Measurements from ENCODE around the gene DNAJC24. TPM values are rescaled to one million over a fixed set of nuclear protein-coding genes. Genes with fewer than 3 reads are reported as not detected.

DNAJC24 gene
- total RNA-seq, 1 donor from 2014 or later = 22.5 TPM

DNA sequence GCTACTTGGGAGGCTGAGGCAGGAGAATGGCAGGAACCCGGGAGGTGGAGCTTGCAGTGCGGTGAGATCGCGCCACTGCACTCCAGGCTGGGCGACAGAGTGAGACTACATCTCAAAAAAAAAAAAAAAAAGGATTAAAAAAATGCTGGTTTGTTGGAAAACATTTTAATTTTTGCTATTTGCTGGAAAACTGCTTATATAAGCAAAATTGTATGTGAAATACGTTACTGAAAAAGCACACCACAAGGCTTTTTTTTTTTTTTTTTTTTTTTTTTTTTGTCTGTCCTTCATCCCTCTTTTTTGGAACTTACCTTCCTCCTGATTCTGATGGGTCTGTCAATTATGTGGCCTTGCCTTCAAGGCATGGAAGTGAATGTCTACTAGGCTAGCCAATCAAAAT is 41.0 kb upstream of the DNAJC24 start:
- Histone ChIP-seq H3K27ac (no peak overlapping the region), H3K9me3 (no peaks in the 10 kb centered on the region), H3K4me1 (no peaks in the 10 kb centered on the region), H3K27me3 (no peaks in the 10 kb centered on the region), H3K36me3 (no peaks in the 10 kb centered on the region), H3K4me3 (no peak overlapping the region)
- intact Hi-C loops (cut with DNase I) = no loop called here
- TF ChIP-seq, protein P1, sequence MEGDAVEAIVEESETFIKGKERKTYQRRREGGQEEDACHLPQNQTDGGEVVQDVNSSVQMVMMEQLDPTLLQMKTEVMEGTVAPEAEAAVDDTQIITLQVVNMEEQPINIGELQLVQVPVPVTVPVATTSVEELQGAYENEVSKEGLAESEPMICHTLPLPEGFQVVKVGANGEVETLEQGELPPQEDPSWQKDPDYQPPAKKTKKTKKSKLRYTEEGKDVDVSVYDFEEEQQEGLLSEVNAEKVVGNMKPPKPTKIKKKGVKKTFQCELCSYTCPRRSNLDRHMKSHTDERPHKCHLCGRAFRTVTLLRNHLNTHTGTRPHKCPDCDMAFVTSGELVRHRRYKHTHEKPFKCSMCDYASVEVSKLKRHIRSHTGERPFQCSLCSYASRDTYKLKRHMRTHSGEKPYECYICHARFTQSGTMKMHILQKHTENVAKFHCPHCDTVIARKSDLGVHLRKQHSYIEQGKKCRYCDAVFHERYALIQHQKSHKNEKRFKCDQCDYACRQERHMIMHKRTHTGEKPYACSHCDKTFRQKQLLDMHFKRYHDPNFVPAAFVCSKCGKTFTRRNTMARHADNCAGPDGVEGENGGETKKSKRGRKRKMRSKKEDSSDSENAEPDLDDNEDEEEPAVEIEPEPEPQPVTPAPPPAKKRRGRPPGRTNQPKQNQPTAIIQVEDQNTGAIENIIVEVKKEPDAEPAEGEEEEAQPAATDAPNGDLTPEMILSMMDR (IDR thresholded peaks at IDR 0.05) = no peak
- DNase-seq (ENCODE audit: low spot score in 2 of 2) = no peak

DNA sequence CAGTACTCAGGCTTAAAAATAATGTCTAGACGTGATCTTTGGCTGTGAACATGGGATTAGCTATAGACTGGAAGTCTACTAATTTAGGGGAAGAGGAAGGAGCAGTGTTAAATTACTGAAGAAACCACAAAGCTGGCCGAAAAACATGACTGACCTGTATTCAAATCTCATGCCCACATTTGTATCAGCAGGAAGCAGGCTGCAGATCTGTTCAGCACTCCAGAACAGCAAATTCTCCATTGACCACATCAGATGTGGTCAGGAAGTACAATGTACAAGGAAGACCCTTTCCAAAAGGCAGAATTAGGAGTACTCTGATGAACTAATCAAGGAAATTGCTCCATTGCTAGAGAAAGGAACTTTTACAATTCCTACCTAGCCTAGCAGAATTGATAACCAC is 31.9 kb upstream of the DNAJC24 start:
- Histone ChIP-seq H3K4me1 (no peaks in the 10 kb centered on the region), H3K36me3 (no peaks in the 10 kb centered on the region), H3K27ac (no peak overlapping the region), H3K4me3 (no peak overlapping the region), H3K27me3 (no peaks in the 10 kb centered on the region), H3K9me3 (peaks cover 0 to 4% of the 10 kb centered on the region in 2 donors)
- TF ChIP-seq, protein P1 (IDR thresholded peaks at IDR 0.05) = no peak
- no peak for DNase-seq (ENCODE audit: low spot score in 2 of 2)
- intact Hi-C loops (cut with DNase I) = no loop called here

DNA sequence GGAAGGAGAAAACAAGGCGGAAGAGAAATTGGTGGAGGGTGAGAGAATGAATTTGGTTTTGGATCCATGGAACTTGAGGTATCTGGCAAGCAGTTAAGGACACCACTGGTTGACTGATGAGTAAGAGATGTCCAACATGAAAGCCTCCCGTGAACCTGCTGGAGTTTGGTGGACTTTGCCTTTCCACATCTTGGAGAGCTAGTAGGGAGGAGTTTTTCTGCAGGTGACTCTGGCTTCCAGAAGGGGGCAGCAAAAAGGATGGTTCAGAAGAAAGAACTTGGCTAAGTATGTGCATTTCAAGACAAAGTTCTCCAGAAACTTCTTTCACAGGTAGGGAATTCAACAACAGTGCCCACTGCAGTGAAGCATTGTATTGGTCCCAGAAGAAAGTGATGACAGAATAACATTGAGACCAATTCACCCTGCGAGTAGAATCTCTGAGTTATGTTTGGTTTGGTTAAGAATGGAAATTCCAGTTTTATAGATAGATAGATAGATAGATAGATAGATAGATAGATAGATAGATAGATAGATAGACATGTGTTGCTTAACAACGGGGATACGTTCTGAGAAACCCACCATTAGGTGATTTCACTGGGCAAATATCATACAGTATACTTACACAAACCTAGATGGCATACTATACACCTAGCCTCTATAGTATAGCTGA is 28.6 kb upstream of the DNAJC24 start:
- no peak for DNase-seq (ENCODE audit: low spot score in 2 of 2)
- Histone ChIP-seq H3K27me3 (no peaks in the 10 kb centered on the region), H3K9me3 (no peaks in the 10 kb centered on the region), H3K27ac (no peak overlapping the region), H3K36me3 (no peaks in the 10 kb centered on the region), H3K4me3 (no peak overlapping the region), H3K4me1 (no peaks in the 10 kb centered on the region)
- intact Hi-C loops (cut with DNase I) = no loop called here
- TF ChIP-seq, protein P1 (IDR thresholded peaks at IDR 0.05) = peak in 1 of 3 experiments; percentile 12

DNA sequence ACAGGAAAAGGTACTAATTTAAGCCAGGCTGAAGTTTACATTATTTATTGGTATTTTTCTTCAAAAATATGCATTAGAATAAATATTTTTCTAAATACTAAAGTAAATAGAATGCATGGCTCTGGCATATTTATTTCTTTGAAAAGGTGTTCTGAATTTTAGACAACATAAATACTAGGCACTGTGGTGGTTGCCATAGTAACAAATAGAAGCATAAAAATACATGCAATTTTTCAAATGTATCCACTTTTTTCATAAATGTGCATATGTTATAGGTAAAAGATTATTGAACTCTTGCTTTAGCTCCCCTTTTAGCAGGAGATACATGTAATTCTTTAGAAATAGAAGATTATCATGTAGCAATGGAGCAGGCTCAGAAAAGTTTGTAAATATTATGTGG is 18.5 kb upstream of the DNAJC24 start:
- Histone ChIP-seq H3K27ac (no peak overlapping the region), H3K27me3 (no peaks in the 10 kb centered on the region), H3K4me3 (no peak overlapping the region), H3K9me3 (no peaks in the 10 kb centered on the region), H3K36me3 (no peaks in the 10 kb centered on the region), H3K4me1 (no peaks in the 10 kb centered on the region)
- intact Hi-C loops (cut with DNase I) = no loop called here
- DNase-seq (ENCODE audit: low spot score in 2 of 2) = no peak
- TF ChIP-seq, protein P1 (IDR thresholded peaks at IDR 0.05) = no peak

DNA sequence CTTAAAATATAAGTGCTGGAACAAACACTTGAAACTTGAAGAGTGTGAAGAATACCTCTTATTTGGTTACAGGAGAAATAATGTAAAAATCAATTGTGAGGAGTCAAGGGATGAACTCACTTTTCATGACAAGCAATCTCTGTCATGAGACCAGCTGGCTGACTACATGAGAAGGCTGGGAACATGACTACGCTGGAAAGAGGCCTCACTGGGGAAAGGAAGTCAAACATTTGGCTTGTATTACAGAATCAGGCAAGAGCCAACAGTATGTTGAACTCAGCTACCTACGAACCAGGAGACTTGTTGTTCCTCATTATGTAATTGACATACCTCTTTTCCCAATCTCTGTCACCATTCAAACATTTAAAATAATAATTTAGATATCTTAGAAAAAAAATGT is 14.5 kb upstream of the DNAJC24 start:
- no peaks in the 10 kb centered on the region for H3K36me3 ChIP-seq
- no peak overlapping the region for H3K4me3 ChIP-seq
- no peak for DNase-seq (ENCODE audit: low spot score in 2 of 2)
- no peaks in the 10 kb centered on the region for H3K9me3 ChIP-seq
- intact Hi-C loops (cut with DNase I) = no loop called here
- TF ChIP-seq, protein P1 (IDR thresholded peaks at IDR 0.05) = no peak
- no peak overlapping the region for H3K27ac ChIP-seq
- H3K27me3 ChIP-seq = no peaks in the 10 kb centered on the region
- H3K4me1 ChIP-seq = no peaks in the 10 kb centered on the region

DNA sequence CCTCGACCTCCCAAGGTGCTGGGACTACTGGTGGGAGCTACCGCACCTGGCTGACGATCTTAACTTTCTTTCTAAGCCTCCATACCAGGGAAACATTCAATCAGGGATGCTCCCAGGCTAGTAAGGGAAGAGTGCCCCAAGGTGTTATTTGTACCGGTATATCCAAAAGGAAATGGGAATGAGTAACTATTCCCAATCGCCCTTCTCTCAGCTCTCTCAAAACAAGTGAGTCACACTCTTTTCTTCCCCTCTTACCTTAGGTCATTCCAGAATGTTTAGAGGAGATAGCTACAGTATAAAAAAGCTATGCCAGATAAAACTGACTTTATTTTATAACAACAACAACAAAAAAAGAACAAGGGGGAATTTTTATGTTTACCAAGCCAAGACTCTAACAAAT is 13.8 kb upstream of the DNAJC24 start:
- no peaks in the 10 kb centered on the region for H3K27me3 ChIP-seq
- no peaks in the 10 kb centered on the region for H3K4me1 ChIP-seq
- no peak for DNase-seq (ENCODE audit: low spot score in 2 of 2)
- no peaks in the 10 kb centered on the region for H3K36me3 ChIP-seq
- no peak overlapping the region for H3K27ac ChIP-seq
- H3K4me3 ChIP-seq = no peak overlapping the region
- no peaks in the 10 kb centered on the region for H3K9me3 ChIP-seq
- intact Hi-C loops (cut with DNase I) = no loop called here
- TF ChIP-seq, protein P1 (IDR thresholded peaks at IDR 0.05) = no peak
